GM19035 (cell line): ENCODE measurements around the gene OR4B1.

ENCODE experiments used
- ATAC-seq: cut with Tn5 transposase; IDR thresholded peaks from one replicate; pipeline ENCODE4 v1.9.1; 2021; ENCODE audit not compliant: unreplicated experiment

Gene OR4B1

GRCh38 chr11:48248902-48249301, 32.3 kb downstream of the OR4B1 start:
- ATAC-seq = no peak

GRCh38 chr11:48261600-48261999, 45.0 kb downstream of the OR4B1 start:
- ATAC-seq = no peak

GRCh38 chr11:48263423-48263911, 46.9 kb downstream of the OR4B1 start, which contains the start of gene OR4X1:
TSS of gene OR4X1 (plus strand) at chr11:48263861. CDS start at chr11:48263861, 0 bp downstream.
- no peak for ATAC-seq
